HEK293 (cell line): ENCODE data around the gene LRP6.

Source experiments
- CTCF ChIP-seq: fragments of 450-650 bp; formaldehyde crosslinking; IDR thresholded peaks from 2 replicates; pipeline ENCODE4 v1.5.1; 2016; ENCODE audit warnings: missing biosample characterization, missing genetic modification characterization
- ZNF449 ChIP-seq: fragments of 450-650 bp; formaldehyde crosslinking; IDR thresholded peaks from 2 replicates; pipeline ENCODE4 v1.5.1; 2017; ENCODE audit warnings: missing biosample characterization, mild to moderate bottlenecking, missing genetic modification characterization, moderate library complexity
- ZNF707 ChIP-seq: fragments of 450-650 bp; formaldehyde crosslinking; IDR thresholded peaks from 2 replicates; pipeline ENCODE4 v1.5.1; 2016; ENCODE audit warnings: missing biosample characterization, missing genetic modification characterization

GRCh38 chr12:12240662-12241340, 26.0 kb downstream of the LRP6 start:
- TF ChIP-seq ZNF707 (tag by site-specific recombination) (no peak), ZNF449 (no peak), CTCF (tag by site-specific recombination) (no peak)
